DLD1 (cell line): ENCODE data around the gene UHRF1.
"Not testable (repeated sequence)": the region's sequence is repeated elsewhere in the genome, so short reads cannot be mapped to it uniquely, and the experiment has no call there.

Experiments
- in situ Hi-C: cut with HindIII; loops from 2 replicates; pipeline ENCODE4 v1.10.0; 2017; ENCODE audit warnings: low sequenced_read_pairs

UHRF1 gene

DNA sequence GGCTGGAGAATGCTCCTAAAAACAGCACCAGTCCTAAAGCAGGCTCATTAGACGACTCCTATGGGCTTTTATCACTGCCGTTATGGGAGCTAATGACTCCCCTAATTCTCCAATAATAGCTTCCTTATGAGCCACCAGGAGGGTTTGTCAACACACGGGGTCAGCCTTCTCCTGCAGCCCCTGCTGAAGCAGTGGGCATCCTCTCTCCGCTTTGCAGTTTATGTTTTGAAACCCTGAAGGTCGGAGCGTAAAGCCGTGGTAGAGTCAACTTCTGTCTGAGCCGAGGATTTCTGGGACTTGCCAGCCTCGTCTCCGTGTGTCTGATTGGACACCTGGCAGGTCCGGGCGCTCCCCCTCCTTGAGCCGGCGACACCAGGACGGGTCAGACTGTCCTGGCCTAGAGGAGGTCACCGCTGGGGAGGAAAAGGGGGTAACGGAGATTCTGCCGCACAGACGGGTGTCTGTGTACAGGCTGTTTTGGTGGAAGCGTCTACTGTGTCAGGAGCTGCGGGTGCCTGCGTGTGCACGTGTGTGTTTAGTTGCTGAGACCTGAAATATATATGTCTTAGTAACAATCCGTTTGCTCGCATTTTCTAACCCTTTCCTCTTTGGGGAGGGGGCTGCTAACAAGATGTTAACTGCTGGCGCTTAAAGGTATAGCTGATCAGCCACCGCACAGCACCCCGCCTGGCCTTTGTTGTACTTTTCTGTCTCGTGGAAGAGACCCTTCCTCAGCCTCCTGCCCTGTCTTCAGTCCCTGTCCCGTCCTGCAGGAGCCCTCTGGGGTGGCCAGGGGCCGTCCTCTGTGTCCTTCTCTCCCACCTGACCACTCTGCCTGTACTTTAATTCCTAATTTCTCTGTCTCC lies 61.5 kb downstream of the UHRF1 start:
- in situ Hi-C loops: no loop called here

DNA sequence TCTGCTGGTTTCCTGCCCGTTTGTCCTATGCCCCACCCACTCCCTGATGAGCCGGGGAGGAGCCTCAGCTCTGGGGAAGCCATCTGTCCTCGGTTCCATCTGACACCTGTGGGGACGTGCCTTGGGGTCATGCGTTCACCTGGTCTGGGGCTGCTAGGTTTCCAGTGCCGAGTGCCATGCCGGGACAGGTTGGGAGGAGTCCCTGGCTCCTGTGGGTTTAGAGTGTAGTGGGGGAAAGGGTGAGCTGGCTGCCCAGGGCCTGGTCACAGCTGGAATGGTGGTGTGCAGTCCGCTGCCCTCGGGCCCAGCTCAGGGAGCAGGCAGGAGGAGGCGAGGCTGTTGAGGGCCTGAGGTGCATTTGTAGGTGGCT lies 62.1 kb downstream of the UHRF1 start:
- in situ Hi-C loops: no loop called here

DNA sequence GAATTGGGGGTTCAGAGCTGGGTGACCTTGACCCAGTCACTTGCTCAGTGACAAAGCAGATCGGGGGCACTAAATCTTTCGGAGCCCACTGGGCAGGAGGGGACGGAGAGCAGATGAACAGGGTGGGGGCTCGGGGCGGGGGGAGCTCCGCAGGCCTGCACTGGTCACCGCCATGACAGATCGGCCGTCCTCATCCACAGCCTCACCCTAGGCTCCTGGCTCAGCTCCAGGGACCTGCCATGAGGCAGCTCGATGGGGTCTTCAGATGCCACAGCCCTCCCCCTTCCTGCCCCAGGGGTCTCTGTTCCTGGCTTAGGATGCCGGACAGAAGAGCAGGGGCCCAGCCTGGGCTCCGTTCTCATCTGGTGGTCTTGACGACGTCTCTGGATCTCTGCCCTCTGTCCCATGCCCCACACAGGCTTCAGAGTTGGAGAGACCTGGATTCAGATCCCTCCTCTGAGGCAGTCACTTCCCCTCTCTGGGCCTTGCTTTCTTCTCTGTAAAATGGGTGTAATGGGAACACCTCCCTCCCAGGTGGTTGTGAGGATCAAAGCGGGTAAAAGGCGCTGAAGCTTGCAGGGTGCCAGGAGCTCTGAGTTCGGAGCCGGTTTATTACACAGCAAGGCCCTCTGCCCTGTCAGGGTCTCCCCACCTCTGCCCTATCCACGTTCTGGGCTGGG lies 62.7 kb downstream of the UHRF1 start:
- in situ Hi-C loops: no loop called here

DNA sequence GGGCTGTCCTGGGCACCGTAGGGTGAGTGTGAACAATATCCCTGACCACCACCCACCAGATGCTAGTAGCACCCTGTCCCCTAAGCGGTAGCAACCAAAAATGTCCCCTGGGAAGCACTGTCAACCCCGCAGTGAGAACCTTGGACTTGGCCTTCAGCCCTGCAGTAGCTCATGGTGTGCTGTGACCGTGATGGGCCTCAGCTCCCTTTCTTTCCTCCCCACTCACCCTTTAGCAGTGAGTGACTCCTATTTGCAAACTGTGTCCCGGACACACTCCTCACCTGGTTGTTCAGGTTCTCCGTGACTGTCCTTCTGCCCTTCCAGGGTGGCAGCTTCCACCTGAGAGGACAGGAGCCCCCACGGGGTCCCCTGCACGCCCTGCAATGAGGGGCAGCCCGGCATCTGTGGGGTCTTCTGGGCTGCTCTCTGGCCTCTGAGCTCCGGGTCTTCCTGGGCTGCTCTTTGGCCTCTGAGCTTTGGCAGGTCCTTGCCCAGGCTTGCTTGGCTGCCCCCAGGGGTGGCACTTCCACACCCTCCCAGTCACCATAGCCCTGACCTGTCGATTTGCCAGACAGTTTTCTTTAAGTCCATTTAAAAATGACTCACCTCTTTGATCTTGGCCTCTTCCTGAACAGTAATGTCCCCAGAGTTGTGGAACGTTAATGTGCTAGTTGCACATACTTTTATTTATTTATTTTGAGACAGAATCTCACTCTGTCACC lies 63.4 kb downstream of the UHRF1 start:
- in situ Hi-C loops: no loop called here

DNA sequence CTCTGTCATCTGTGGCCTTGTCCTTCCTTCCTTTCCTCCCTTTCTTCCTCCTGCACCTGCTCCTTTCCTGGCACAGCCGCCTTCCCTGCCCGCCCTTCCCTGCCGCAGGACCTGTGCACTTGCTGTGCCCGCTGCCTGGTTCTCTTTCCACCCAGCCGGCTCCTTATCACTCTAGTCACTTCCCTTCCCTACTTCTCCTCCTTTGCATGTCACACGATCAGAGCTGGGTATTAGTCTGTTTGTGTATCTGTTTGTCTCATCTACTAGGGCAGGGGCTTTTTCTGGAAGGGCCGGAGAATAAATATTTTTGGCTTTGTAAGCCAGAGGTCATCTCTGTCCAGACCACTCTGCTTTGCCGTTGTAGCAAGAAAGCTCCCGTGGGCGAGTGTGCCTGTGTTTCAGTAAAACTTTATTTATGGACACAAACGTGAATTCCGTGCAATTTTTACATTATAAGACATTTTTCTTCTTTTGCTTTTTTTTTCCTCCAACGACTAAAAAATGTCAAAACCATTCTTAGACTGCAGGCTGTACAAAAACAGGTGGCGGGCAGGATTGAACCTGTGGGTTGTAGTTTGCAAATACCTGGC lies 65.7 kb downstream of the UHRF1 start:
- in situ Hi-C loops: no loop called here

DNA sequence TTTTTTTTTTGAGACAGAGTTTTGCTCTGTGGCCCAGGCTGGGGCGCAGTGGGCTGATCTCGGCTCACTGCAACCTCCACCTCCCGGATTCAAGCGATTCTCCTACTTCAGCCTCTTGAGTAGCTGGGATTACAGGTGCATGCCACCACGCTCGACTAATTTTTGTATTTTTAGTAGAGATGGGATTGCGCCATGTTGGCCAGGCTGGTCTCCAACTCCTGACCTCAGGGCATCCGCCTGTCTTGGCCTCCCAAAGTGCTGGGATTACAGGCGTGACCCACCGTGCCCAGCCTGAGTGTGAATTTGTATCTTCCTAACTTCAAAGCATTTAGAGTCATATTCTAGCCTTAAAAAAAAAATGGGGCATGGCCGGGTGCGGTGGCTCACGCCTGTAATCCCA lies 66.3 kb downstream of the UHRF1 start:
- in situ Hi-C loops: not testable (repeated sequence)

DNA sequence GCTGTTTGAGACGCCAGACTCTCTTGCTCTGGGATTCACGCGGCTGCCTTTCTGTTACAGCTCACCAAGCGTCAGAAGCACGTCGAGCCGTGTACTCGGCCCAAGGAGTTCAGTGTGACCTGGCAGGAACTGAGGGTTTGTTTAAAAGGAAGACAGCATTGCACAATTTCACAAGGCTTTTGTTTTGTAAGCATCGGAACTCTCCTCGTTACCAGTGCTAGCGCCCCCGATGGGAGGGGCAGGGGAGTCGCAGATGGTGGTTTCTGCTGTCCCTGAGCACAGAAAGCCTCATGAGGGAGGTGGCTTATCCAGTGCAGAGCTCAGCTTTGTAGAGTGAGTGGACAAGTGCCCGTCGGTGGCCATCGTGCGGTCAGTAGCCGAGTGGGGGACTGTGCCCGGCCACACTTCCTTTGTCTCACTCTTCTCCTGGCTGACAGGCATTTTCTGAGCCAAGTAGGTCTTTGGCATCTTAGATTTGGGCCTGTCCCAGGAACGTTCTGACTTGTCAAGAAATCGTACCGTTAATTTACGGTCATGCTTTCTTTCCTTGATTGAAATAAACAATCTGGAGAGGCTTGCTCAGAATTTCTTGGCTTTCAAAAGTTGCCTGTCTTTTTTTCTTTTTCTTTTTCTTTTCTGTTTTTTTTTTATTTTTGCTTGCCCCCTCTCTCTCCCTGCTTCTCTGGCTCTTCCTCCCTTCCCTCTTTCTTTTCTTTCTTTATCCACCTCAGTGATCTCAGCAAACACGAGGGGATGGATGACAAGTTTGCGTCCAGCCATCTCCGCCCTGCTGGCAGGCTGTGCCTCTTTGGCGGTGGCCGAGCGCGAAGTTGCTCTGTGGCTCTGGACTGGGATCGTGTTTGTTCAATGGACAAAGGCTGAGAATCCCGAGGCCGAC lies 67.3 kb downstream of the UHRF1 start:
- in situ Hi-C loops: no loop called here

DNA sequence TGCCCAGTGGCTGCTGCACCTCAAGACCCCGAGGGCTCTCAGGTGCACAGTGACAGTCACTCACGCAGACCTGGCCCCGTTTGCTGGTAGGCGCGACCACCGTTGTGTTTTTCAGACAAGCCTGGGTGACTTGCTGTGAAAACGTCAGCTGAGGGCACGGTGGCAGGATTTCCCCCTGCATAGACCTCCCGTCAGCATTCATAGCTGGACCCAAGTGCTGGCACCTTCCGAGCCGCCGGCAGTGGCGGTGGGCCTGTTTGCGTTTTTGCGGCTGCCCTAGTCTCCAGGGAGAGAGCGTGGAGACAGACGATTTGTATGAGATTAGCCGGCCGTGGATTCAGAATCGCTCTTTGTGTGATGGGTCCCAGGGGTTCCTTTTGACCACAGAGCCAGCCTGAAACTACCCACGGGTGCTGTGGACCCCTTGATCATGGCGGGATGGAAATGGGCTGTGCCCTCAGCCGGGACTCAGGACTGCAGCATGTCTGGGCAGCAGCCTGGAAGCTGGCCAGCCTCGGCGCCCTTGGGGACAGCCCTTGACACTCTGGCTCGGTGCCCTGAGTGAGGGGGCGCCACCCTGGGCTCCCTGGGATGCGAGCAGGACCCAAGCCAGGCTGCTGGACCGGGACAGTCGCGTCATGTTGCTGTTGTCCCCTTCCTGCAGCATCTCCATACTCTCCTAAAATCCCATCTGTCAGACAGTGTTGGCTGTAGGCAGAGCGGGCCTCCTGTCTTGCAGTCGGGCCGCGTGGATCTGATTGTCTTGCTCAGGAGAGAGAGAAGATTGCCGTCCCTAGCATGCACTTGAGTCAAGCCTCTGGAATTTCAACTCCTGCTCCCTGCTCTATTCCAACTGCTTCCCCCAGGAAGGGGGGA lies 68.2 kb downstream of the UHRF1 start:
- in situ Hi-C loops: no loop called here

DNA sequence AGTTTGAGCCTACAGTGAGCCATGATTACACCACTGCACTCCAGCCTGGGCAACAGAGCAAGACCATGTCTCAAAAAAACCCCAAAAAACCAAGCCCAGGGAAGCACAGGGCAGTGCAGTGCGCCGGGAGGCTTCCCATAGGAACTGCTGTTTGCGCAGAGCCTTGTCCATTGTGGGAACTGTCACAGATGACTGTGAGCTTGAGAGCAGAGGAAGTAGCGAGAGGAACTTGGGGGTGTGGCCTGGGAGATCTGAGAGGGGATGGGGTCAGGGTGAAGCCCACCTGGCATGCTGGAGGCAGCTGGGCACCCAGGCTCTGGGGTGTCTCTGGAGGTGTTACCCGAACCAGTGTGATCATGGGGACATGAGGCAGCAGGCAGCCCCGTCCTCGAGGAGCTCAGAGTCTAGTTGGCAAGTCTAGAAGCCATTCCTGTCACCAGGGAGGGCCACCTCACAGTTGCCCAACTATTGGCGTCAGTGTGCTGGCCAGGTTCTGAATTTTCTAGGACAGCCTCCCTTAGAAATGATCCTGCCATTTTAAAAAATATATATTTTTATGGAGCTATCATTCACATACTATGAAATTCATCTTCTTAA lies 70.0 kb downstream of the UHRF1 start:
- in situ Hi-C loops: no loop called here

DNA sequence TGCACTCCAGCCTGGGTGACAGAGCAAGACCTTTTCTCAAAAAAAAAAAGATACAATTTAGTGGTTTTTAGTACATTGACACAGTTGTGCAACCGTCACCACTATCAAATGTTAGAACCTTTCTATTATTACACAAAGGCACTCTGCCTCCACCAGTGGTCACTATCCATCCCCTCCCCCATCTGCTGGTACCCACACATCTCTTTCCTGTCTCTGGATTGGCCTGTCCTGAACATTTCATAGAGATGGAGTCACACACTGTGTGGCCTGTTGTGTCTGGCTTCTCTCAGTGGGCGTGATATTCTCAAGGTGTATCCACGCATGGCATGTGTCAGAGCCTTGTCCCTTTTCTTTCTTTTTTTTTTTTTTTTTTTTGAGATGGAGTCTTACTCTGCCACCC lies 70.8 kb downstream of the UHRF1 start:
- in situ Hi-C loops: no loop called here

DNA sequence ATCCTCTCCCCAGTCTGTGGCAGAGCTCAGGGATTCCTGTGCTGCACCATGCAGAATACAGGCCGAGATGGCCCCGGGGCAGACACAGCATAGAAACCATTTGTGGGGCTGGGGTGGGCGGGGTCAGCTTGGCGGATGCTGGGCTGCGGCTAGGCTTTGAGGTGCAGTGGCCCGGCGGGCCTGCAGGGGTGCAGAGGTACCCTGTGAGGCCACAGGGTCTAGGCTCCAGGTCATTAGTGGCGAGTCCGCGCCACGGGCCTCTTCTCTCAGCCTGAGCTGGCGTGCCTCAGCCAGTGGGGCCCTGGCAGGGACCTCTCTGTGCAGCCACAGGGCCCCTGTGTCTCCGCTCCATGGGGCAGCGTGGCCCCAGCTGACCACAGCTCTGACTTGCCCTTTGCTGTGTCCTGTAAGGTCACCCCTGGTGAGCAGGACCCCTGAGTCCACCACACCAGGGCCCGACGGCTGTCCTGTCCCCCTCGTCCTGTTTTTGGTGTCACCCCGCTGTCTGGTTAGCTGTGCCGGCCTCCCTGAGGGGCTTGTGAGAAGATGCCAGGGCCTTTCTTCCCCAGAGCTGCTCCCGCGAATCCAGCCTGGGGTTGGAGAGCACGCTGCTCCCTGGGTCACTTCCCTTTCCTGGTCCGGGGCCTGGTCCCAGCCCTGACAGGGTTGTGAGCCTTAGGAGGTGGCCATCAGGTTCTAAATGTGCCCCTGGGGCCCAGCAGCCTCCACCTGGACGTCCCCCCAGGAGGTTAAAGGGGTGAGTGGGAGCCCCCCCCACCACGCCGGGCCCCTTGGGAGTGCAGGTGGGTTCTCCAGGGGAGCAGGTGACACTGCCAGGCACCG lies 71.8 kb downstream of the UHRF1 start:
- in situ Hi-C loops: no loop called here

DNA sequence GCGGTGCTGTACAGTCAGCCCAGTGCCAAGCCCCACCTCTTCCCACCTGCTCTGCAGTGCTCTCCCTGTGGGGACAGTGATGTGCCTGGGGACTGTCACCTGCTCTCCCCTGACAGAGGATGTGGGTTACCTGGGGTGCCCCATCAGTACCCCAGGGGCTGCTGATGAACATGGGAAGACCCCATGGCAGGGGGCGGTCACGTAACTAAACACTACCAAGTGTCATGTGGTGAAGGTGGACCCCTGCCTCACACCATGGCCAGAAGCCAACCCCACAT lies 72.3 kb downstream of the UHRF1 start:
- in situ Hi-C loops: no loop called here

DNA sequence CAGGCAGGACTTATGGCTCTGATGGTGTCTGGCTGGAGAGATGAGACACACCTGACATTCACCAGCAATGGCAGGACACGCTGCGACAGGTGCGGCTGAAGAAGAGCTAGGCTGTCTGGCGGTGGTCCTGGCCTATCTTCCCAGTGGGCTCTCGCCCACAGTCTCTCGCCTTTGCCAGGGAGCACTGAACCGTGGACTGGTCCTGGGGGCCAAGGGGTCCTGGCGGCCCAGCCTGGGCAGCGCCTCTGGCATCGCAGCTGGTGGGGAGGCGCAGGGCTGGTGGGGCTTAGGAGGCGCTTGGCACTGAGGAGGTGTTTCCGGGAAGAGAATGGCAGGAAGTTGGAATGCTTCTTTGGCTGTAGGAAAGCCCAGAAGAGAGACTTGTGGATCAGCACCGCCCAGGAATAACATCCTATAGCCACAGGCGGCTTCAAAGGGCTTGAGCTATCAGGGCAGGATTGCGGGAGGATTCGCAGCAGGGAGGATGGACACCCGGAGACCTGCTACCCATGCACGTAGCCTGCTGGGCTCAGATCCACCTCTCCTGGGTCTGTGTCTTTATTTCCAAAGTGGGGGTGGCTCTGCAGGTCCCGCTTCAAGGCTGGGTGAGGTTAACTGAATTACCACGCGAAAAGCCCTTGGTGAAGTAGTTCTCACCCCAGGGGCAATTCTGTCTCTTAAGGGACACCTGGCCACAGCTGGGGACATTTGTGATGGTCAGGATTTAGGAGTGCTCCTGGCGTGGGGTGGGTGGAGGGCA lies 74.2 kb downstream of the UHRF1 start:
- in situ Hi-C loops: no loop called here

DNA sequence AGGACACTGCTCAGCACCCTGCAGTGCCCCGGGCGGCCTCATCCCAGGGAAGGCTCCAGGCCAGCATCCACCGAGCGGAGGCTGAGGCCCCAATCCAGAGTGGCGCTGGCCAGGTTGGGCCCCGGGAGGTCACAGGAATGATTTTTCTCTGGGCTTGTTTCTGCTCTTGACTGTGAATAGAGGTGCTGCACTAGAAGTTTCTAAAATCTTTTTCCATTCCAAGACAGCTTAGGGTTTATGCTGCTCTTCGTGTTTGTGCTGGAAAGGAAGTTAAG lies 74.7 kb downstream of the UHRF1 start:
- in situ Hi-C loops: no loop called here

DNA sequence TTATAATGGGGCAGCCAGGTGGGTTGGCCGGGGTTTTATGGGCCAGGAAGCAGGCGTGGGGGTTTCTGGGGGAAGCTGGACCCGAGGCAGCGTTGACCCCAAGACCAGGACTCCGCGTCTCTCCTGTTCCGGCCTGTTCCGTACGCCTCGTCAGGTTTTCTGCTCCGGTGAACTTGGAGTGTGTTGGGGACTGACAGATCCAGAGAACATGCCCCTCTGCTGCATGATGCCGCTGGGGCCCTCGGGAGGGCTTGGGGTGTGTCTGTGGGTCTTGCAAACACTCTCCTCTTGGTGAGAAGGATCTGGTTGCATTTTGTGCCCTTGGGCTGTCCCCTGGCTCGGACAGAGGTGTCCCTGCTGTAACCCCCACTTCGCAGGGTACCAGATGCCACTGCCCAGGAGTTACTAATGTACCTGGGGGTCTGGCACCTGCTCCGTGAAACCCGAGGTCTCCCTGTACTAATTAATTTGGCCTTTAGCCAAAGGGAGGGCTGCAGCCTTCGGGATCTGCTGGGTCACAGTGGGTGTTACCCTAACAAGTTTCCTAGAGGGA lies 75.2 kb downstream of the UHRF1 start:
- in situ Hi-C loops: no loop called here

DNA sequence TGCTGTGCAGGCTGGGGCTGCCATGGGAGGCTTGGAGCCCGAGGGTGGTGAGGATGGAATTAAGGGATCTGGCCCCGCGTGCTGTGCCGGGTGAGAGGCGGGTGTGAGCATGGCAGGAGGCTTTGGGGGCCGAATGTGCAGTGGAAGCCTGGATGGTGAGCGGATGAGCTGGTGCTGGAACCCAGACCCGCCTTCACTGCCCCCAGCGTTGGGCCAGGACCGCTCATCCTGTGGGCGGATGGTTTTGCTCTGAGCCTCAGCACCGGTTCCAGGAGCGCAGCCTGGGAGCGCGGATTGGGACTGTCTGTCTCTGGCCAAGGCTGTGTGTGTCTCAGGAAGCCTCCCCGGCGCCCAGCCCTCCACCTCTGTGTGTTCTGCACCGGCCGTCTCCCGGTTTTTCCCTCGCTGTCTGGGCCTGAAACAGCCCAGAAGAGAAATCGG lies 76.3 kb downstream of the UHRF1 start:
- in situ Hi-C loops: no loop called here

DNA sequence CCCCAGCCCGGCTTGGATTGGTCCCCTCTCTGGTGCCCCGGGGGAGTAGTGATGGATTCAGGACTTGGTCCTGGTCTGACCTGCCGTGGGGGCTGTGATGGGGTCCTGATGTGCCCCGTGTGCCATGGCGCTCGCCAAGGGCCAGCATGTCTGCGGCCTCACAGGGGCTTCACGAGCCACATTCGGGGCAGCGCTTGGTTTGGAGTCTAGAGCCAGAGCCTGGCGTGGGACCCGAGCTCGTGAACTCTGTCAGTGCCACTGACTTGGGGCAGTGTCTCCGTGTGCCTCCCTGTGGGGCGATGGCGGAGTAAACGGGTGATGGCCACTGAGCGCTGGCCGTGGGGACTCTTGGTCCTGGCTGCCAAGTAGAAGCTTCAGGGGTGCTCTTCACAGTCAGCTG lies 76.8 kb downstream of the UHRF1 start:
- in situ Hi-C loops: no loop called here

DNA sequence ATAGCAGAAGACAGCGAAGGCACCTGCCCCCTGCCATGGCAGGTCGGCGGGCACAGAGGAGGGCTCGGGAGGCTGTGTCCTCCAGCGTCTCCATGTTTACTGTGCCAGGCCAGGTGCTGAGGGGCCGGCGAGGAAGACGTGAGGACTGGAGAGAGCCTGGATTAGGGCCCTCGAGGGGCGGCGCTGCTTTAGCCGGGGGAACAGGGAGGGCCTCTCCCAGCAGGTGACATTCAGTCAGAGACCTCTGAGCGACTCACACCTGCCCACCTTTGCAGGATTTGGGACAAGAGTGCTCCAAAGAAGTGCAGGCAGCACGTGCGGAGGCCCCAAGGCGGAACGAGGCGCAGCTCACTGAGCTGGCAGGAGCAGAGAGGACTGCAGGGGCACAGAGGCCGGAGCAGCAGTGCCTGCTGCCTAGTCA lies 77.2 kb downstream of the UHRF1 start:
- in situ Hi-C loops: no loop called here
